Neural progenitor cell (in vitro differentiated cells): ENCODE measurements around the gene TM9SF3.

Experiments
- CTCF ChIP-seq: fragments of 200-600 bp; sonication (generic); IDR thresholded peaks from 2 replicates; pipeline ENCODE4 v1.5.1; 2017; ENCODE audit warnings: antibody characterized with exemption, mild to moderate bottlenecking
- EZH2phosphoT487 ChIP-seq: fragments of 200-600 bp; sonication (generic); IDR thresholded peaks from 2 replicates; pipeline ENCODE4 v1.6.1; 2017; ENCODE audit warnings: antibody characterized with exemption

GRCh38 chr10:96541921-96542320 lies 44.9 kb downstream of the TM9SF3 start:
- TF ChIP-seq CTCF (no peak), EZH2phosphoT487 (no peak)
